HCT116 (cell line): ENCODE measurements around the gene ZNF749. TPM values are rescaled to one million over a fixed set of nuclear protein-coding genes. Genes with fewer than 3 reads are reported as not detected.

Experiments used
- ATAC-seq: fragments of 200-7000 bp; cut with Tn5 transposase; 2 replicates; pipeline ENCODE4 v1.9.1; 2020; ENCODE audit warnings: mild to moderate bottlenecking, moderate library complexity
- BruUV-seq: library from RNA; stranded (reverse); fragments of 400-500 nt; replicated peaks from 2 replicates; lab custom pipeline; 2021; lab: Mats Ljungman, UMichigan
- CTCF ChIA-PET: fragments of 300-600 bp; sonication (Branson Sonifier 250); formaldehyde crosslinking; loops from one replicate; lab custom pipeline; 2021; ENCODE audit warnings: antibody characterized with exemption; lab: Charles Lee
- POLR2A ChIA-PET: fragments of 300-600, 350-600 bp; sonication (Branson Sonifier 250); formaldehyde crosslinking; loops from one replicate; lab custom pipeline; 2021; ENCODE audit warnings: antibody characterized with exemption; lab: Charles Lee
- RAD21 ChIA-PET, 2 experiments: fragments of 300-600 bp; sonication (Branson Sonifier 250); formaldehyde crosslinking; loops; one replicate each; lab custom pipeline; 2023; ENCODE audit warnings: low total read pairs in 2 of 2; ENCODE audit not compliant: uncharacterized antibody in 2 of 2, unreplicated experiment in 2 of 2, low non-redundant PET in 1 of 2; lab: Charles Lee
- DNase-seq: peaks from one replicate; pipeline ENCODE4 v3.0.0-alpha.2; 2010; ENCODE audit warnings: low read depth, low spot score
- H2AFZ ChIP-seq: fragments of 200-600 bp; shearing (Covaris generic), sonication (generic); 2 replicates; pipeline ENCODE4 v1.6.1; 2017; ENCODE audit warnings: low read depth, mixed run types, mixed read lengths, antibody characterized with exemption, low read length; ENCODE audit not compliant: poor library complexity, severe bottlenecking
- H3K27ac ChIP-seq: 2 replicates; pipeline ENCODE4 v1.5.1; 2012; ENCODE audit warnings: low read depth, low read length
- H3K27me3 ChIP-seq: fragments of 200-600 bp; sonication (generic); 2 replicates; pipeline ENCODE4 v1.6.1; 2016; ENCODE audit warnings: mixed run types, low read length, mixed read lengths; ENCODE audit not compliant: insufficient read depth
- H3K36me3 ChIP-seq, 2 experiments: fragments of 200-500 bp in 1 of 2; fragments of 200-600 bp in 1 of 2; sonication (Bioruptor generic) in 1 of 2; sonication (generic) in 1 of 2; 2 replicates each; pipeline versions ENCODE4 v1.5.1 to v1.6.1; 2014 to 2016; ENCODE audit warnings: low read length in 2 of 2, inconsistent platforms in 1 of 2, mixed read lengths in 1 of 2, mixed run types in 1 of 2; ENCODE audit not compliant: insufficient read depth in 2 of 2, control insufficient read depth in 1 of 2
- H3K4me1 ChIP-seq, 2 experiments: fragments of 200-600 bp in 1 of 2; sonication (generic) in 1 of 2; 2 replicates each; pipeline versions ENCODE4 v1.5.1 to v1.6.1; 2012 to 2017; ENCODE audit warnings: low read length in 2 of 2, inconsistent platforms in 1 of 2, mild to moderate bottlenecking in 1 of 2, mixed read lengths in 1 of 2, mixed run types in 1 of 2, moderate library complexity in 1 of 2; ENCODE audit not compliant: insufficient read depth in 2 of 2, control insufficient read depth in 1 of 2
- H3K4me2 ChIP-seq: fragments of 200-600 bp; sonication (generic); 2 replicates; pipeline ENCODE4 v1.6.1; 2017; ENCODE audit warnings: mixed run types, low read length, mixed read lengths
- H3K4me3 ChIP-seq, 2 experiments: fragments of 200-600 bp in 1 of 2; sonication (generic) in 1 of 2; replicated peaks in 1 of 2; 2 replicates each; pipeline ENCODE4 v1.5.1; 2011 to 2016; ENCODE audit warnings: low read length in 2 of 2, control low read depth in 1 of 2, low read depth in 1 of 2, mild to moderate bottlenecking in 1 of 2, mixed read lengths in 1 of 2, mixed run types in 1 of 2
- H3K79me2 ChIP-seq: fragments of 200-600 bp; sonication (generic); 2 replicates; pipeline ENCODE4 v1.6.1; 2017; ENCODE audit warnings: mild to moderate bottlenecking, mixed run types, low read length, moderate library complexity, mixed read lengths; ENCODE audit not compliant: insufficient read depth
- H3K9ac ChIP-seq: fragments of 200-600 bp; sonication (generic); 2 replicates; pipeline ENCODE4 v1.6.1; 2016; ENCODE audit warnings: low read length, mixed read lengths
- H3K9me2 ChIP-seq: fragments of 200-600 bp; sonication (generic), shearing (Covaris generic); 2 replicates; pipeline ENCODE4 v1.6.1; 2017; ENCODE audit warnings: mixed run types, mild to moderate bottlenecking, moderate library complexity; ENCODE audit not compliant: insufficient read depth
- H3K9me3 ChIP-seq, 2 experiments: fragments of 200-500 bp in 1 of 2; fragments of 200-600 bp in 1 of 2; sonication (Bioruptor generic) in 1 of 2; sonication (generic) in 1 of 2; 2 replicates each; pipeline ENCODE4 v1.6.1; 2014 to 2017; ENCODE audit warnings: low read length in 2 of 2, mixed read lengths in 2 of 2, inconsistent platforms in 1 of 2, low read depth in 1 of 2, mild to moderate bottlenecking in 1 of 2, mixed run types in 1 of 2, moderate library complexity in 1 of 2; ENCODE audit not compliant: control insufficient read depth in 1 of 2, insufficient read depth in 1 of 2
- H4K20me1 ChIP-seq: fragments of 200-600 bp; sonication (generic), shearing (Covaris generic); 2 replicates; pipeline ENCODE4 v1.6.1; 2017; ENCODE audit warnings: mixed run types, mild to moderate bottlenecking, moderate library complexity; ENCODE audit not compliant: insufficient read depth
- CBX3 ChIP-seq: IDR thresholded peaks from 2 replicates; pipeline ENCODE4 v1.6.1; 2012; ENCODE audit warnings: low read depth
- CEBPB ChIP-seq: IDR thresholded peaks from 2 replicates; pipeline ENCODE4 v1.6.1; 2012; ENCODE audit warnings: low read depth
- EZH2 ChIP-seq: fragments of 200-600 bp; sonication (generic); IDR thresholded peaks from 2 replicates; pipeline ENCODE4 v1.6.1; 2017; ENCODE audit warnings: antibody characterized with exemption, mixed run types
- FOSL1 ChIP-seq: IDR thresholded peaks from 2 replicates; pipeline ENCODE4 v1.6.1; 2012; ENCODE audit warnings: low read depth
- RAD21 ChIP-seq: IDR thresholded peaks from 2 replicates; pipeline ENCODE4 v1.6.1; 2012; ENCODE audit warnings: low read depth, mild to moderate bottlenecking
- TCF7L2 ChIP-seq: IDR thresholded peaks from 2 replicates; pipeline ENCODE4 v1.7.0; 2011; ENCODE audit warnings: borderline replicate concordance, inconsistent platforms; ENCODE audit not compliant: insufficient read depth, insufficient read length; ENCODE audit errors: extremely low read depth
- ZFX ChIP-seq: fragments of 450-650 bp; IDR thresholded peaks from 2 replicates; pipeline ENCODE4 v1.6.1; 2017
- intact Hi-C: fragments of 100-400 bp; cut with micrococcal nuclease; formaldehyde crosslinking; loops from 2 replicates; pipeline ENCODE4 v1.10.0; 2022
- total RNA-seq: library from RNA; stranded (reverse); gene quantifications from one replicate; pipeline ENCODE4 v1.2.1, GENCODE V29; 2021; ENCODE audit not compliant: unreplicated experiment
- TF ChIP-seq, protein P1 (sequence below), 3 experiments: fragments of 200-600 bp in 1 of 3; sonication (generic) in 1 of 3; IDR thresholded peaks in 2 of 3; conservative IDR thresholded peaks in 1 of 3; 2 replicates each; pipeline ENCODE4 v1.5.1; 2012 to 2017; ENCODE audit warnings: low read depth in 2 of 3, low read length in 2 of 3, antibody characterized with exemption in 1 of 3, borderline replicate concordance in 1 of 3, control low read depth in 1 of 3, mild to moderate bottlenecking in 1 of 3, mixed read lengths in 1 of 3, mixed run types in 1 of 3, moderate library complexity in 1 of 3; ENCODE audit not compliant: insufficient read depth in 1 of 3

The ZNF749 gene
- total RNA-seq, 1 experiment from 2014 or later: 18.0 TPM

DNA sequence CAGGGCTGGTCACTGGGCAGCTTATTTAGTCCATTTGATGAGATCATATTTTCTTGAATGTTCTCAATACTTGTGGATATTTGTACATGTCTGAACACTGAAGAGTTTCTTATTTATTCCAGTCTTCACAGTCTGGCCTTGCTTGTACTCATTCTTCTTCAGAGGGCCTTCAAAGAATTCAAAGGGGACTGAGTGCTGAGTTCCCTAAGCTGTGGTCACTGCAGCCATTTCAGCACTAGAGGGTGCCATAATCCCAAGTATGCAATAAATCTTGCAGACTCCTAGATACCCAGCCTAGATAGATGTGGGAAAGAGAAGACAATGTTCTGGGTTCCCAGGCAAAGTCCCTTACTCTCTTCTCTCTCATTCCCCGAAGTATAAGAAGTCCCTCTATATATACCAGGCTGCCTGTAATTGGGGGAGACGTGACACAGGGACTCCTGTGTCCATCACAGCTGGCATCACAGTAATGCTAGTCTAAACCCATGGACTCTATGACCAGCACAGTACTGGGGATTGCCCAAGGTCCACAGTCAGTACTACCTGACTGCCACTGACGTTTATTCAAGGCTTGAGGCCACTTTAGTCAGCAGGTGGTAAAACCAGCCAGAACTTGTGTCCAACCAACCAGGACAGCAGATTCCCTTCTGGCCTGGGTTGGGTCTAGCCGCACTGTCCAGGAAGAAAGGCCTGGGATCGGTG lies 30.7 kb downstream of the ZNF749 start:
- H3K9me2 ChIP-seq: no peaks in the 10 kb centered on the region
- no peak overlapping the region for H3K27ac ChIP-seq
- H3K4me1 ChIP-seq: no peaks in the 10 kb centered on the region
- TF ChIP-seq EZH2 (no peak), CBX3 (no peak), RAD21 (peak; percentile 75), FOSL1 (no peak), TCF7L2 (no peak), ZFX (no peak), CEBPB (no peak)
- TF ChIP-seq, protein P1, sequence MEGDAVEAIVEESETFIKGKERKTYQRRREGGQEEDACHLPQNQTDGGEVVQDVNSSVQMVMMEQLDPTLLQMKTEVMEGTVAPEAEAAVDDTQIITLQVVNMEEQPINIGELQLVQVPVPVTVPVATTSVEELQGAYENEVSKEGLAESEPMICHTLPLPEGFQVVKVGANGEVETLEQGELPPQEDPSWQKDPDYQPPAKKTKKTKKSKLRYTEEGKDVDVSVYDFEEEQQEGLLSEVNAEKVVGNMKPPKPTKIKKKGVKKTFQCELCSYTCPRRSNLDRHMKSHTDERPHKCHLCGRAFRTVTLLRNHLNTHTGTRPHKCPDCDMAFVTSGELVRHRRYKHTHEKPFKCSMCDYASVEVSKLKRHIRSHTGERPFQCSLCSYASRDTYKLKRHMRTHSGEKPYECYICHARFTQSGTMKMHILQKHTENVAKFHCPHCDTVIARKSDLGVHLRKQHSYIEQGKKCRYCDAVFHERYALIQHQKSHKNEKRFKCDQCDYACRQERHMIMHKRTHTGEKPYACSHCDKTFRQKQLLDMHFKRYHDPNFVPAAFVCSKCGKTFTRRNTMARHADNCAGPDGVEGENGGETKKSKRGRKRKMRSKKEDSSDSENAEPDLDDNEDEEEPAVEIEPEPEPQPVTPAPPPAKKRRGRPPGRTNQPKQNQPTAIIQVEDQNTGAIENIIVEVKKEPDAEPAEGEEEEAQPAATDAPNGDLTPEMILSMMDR (IDR thresholded peaks at IDR 0.05 in 2 of 3, conservative IDR thresholded peaks at IDR 0.05 in 1 of 3; ENCODE audit: borderline replicate concordance in 1 of 3, insufficient read depth in 1 of 3, low read depth in 2 of 3, low read length in 2 of 3): peak; percentile 27 to 71 (median 65); a peak in 5 of 6 replicates
- CTCF ChIA-PET: no interaction called here
- POLR2A ChIA-PET: no interaction called here
- BruUV-seq: no TSS peak
- no peak overlapping the region for H3K4me2 ChIP-seq
- no peaks in the 10 kb centered on the region for H3K36me3 ChIP-seq
- intact Hi-C loops: loop anchor here (5.0 kb wide), 1 partner anchor 436 kb away; no protein-coding TSS in a partner anchor
- H2AFZ ChIP-seq: no peak overlapping the region
- no peak overlapping the region for H3K9ac ChIP-seq
- RAD21 ChIA-PET: interaction anchor here in 1 of 2 experiments (0.5 kb wide), 1 partner anchor 767 kb away, joined by 4 read pairs; no protein-coding TSS in a partner anchor
- peak; percentile 59 for DNase-seq
- ATAC-seq: peak; percentile 92
- peaks cover 0 to 23% of the 10 kb centered on the region in 2 experiments; a peak in 3 of 4 replicates for H3K9me3 ChIP-seq
- no peaks in the 10 kb centered on the region for H4K20me1 ChIP-seq
- H3K79me2 ChIP-seq: no peaks in the 10 kb centered on the region
- no peak overlapping the region for H3K4me3 ChIP-seq
- no peaks in the 10 kb centered on the region for H3K27me3 ChIP-seq
